Measurements from ENCODE around the gene SH3GLB2. TPM values are rescaled to one million over a fixed set of nuclear protein-coding genes. Genes with fewer than 3 reads are reported as not detected.
"Not testable (repeated sequence)": the region's sequence is repeated elsewhere in the genome, so short reads cannot be mapped to it uniquely, and the experiment has no call there.

Gene SH3GLB2
- total RNA-seq, 1 donor from 2014 or later, result 317 TPM

DNA sequence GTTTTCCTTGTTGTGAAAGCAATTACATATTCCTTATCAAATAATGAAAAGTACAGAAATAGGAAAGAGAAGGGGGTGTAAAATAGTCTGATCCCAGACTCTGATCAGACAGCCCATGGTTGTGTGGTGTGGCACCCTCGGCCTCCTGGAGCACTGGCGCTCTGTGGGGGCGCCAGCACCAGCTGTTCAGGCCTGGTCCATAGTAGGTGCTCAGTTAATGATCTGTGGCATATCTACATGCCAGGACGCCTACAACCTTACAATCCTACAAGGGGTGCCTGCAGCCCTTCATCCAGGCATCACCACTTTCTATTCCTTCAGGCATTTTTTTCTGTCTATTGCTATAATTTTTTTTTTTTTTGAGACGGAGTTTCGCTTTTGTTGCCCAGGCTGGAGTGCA is 24.9 kb upstream of the SH3GLB2 start:
- no peak for DNase-seq (ENCODE audit: low spot score)

DNA sequence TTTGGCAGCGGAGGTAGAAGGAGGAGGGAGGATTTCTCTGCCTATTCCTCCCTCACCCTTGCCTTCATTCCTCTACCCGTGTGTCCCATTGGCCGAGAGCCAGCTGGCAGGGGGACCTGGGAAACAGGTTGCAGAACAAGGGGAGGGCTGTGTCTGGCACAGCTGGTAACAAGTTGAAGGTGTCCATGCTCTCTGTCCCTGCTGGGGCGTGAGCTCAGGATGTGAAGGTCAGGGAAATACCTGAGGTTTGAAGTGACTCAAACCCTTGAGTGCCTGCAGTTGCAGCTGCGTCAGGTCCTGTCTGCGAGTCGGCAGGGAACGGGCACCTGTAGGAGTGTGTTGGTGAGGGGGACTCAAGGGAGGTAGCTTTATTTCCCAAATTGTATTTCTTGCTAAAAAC is 24.5 kb upstream of the SH3GLB2 start:
- peak; percentile 93 for DNase-seq (ENCODE audit: low spot score)

DNA sequence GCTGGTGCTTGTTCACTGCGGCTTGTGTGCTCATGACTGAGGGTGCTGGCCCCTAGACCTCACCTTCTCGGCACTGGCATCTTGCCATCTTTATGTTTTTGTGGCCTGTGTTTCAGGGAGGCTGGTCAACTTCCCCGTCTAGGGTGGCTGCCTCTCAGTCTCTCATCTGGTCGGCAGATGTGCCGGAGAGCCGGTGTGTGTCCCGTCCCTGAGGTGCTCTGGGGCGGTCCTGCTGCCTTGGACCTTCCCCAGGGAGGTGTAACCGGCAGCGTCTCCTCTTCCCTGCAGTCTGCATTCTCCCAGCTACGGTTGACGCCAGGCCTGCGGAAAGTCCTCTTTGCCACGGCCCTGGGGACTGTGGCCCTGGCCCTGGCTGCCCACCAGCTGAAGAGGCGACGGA is 13.9 kb upstream of the SH3GLB2 start:
- DNase-seq (ENCODE audit: low spot score), result no peak

DNA sequence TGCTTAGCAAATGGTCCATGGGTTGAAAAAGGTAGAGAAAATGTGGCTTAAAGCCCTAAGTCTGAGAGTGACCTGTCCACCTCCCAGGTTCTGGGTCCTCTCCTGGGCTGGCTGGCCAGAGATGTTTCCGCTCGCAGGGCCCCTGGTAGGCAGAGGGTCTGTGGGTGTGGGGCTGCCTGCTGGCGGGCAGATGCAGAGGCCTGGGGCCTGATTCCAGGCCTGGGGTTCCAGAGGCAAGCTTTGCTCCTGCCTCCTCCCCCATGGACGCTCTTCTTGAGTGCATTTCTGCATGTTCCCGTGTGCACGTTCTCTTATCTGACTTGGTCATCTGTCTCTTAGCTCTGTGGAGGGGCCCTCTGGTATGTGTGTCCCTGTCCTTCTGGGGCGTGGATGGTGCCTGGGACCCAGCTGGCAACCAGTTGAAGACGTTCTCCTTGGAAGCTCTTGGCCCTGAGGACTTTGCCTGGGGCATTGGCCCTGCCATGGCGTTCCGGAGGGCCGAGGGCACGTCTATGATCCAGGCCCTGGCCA is 12.0 kb upstream of the SH3GLB2 start:
- DNase-seq (ENCODE audit: low spot score), result no peak

DNA sequence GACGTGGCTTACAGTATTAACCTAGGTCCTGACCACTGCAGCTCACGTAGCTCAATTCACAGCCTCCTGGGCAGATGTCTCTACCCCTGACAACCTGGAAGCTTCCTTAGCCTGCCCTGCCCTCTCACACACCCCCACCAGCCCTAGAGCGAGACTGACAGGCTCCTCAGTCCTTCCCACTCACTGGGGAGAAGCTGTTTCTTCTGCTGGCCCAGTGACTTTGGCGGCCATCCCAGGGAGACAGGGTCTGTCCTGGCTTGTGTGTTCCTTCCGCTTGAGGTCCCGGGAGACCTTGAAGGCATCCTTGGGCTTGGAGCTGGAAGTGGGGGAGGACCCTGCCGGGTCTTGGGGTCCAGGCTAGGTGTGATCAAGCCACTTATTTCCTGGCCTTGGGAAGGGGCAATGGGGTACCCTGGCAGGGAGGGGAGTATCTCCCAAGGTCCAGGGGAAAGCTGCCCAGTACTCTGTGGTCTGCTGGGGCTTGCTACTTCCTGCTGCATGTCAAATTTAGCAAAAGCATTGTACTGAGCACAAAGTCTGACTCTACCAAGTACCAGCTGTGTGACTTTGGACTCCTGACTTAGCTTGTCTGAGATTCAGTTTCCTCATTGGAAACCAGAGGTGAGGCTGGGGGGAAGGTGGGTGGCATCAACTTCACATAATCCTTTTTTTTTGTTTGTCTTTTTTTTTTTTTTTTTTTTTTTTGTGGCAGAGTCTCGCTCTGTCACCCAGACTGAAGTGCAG is 10.2 kb upstream of the SH3GLB2 start:
- DNase-seq (ENCODE audit: low spot score), result no peak

DNA sequence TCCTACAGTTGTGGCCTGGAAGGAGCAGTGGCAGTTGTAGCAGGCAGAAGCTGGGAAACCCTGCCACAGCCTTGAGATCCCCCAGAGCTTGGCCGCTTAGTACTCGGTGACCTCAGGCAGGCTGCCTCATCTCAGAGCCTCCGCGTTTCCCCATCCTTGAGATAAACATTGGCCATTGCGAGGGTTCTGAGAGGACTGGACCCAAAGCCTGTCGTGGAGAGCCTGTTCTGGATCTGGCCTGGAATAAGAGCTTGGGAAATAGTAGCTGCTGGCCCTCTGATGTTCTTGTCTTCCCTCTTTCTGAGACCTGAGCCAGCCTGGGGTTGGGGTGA is 9.6 kb upstream of the SH3GLB2 start:
- DNase-seq (ENCODE audit: low spot score), result no peak

DNA sequence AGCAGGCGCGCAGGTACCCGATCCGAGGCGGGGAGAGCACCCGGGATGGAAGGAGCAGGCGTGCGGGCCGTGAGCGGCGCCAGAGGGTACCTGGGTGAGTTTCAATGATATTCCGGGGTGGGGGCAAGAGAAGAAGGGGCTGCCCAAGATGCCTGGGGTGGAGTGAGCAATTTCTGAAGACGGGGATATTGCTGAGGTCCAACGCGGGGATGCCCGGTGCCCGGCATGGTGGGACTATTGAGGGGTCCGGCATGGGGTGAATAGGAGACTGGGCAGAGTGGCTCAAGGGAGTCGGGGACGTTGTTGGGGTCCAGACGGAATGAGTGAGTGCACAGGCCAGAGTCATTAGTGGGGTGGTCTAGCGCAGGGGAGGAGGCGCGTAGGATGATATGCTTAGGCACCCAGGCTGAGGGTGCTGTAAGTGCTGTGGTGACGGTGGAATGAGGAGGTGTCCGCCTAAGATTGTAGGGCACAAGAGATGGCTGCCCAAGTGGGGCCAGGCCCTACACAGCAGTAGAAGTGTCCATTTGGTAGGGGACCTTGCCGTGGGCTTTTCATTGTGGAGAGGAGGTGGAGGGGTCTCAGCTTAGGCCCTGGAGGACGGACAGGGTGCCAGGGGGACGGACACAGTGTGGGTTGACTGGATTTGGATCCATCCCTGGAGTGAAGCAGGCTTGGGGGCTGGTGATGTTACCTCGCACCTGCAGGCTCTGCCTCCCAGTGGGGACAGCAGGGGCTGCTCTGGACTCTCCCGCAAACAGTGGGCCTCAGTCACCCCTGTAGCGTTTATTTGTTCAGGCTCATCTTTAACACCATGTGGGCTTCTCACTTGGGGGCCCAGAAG is 9.0 kb upstream of the SH3GLB2 start:
- DNase-seq (ENCODE audit: low spot score), result no peak

DNA sequence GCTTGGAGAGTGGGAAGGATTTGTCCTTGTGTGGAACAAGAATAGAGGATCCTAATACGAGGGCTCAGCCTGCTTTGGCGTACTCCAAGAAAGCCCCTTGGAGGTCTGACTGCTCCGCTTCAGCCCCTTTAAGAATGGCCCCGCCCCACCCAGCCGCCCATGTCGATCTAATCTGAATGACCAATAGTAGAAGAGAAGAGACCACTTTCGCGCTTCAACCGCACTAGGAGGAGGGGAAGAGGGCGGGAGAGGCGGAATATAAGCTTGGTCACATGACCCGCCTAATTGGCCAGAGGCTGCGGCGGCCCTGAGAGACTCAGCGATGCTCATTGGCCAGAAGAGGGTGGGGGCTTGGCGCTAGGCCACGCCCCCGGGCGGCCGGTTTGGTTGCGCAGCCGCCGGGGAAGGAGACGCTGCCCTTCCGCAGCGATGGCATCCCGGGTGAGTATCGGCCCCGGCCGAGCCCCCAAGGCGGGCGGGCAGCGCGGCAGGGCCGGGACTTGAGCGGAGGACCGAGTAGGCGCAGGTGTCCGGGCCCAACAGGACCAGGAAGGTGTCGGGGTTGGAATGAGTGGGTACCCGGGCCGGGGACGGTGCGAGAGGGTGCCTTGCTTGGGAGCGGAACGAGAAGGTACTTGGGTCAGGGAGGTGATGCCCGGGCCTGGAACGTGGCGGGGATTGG is 8.3 kb upstream of the SH3GLB2 start, which contains the start of gene MIGA2:
MIGA2 (plus strand) TSS at position 386 of the 682 bp plus-strand sequence. CDS start 3,969 bp downstream, outside the sequence.
- DNase-seq (ENCODE audit: low spot score), result peak; percentile 98

DNA sequence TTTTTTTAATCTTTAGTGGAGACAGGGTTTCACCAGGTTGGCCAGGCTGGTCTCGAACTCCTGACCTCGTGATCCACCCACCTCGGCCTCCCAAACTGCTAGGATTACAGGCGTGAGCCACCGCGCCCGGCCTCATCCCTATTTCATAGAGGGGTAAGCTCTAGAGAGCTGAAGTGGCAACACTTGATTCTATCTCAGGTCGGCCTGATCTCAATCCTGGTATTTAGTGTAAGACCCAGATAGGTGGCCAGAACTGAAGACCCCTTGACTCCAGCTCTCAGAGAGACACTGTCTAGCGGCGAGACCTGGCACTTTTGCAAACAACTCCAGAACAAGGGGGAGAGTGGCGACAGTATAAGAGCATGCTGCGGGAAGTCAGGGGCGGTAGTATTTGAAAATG is 7.7 kb upstream of the SH3GLB2 start:
- DNase-seq (ENCODE audit: low spot score), result not testable (repeated sequence)

DNA sequence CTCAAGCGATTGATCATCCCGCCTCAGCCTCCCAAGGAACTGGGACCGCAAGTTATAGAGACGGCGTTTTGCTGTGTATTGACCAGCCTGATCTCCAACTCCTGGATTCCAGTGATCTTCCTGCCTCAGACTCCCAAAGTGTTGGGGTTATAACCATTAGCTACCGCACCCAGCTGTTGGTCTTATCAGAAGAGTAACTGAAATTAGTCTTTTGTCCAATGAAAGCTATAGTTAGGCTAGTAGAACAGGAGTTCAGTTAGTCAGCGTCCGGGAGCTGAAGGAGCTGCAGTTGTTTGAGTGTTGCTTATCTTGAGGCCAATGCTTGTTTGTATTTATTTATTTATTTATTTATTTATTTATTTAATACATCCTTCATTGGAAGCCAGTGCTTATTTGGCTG is 5.1 kb upstream of the SH3GLB2 start:
- DNase-seq (ENCODE audit: low spot score), result no peak

DNA sequence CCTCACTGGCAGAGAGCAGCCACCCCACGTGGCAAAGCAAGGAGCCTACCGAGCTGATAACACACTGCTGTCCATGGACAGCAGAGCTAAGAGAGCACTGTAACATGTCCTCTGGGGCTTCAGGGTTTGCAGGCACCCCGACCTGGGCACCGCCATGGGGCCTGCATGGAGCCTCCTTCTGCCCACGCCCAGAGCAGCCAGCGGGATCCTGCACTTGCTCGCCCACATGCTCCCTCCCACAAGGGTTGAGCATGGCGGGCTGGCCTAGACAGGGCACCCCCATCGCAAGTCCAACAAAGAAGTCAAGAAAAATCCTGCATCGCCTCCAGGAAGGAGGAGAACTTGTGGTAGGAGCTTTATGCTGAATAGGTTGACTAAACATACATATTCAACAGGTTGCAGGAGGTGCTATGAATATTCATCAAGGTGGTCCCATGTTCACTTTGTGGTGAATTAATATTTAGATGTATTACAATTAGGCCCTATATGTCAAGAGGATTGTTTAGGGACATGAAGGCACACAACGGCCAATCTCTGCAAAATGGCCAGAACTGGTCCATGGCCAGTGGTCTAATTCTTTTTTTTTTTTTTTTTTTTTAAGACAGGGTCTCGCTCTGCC is 4.5 kb upstream of the SH3GLB2 start:
- DNase-seq (ENCODE audit: low spot score), result no peak

DNA sequence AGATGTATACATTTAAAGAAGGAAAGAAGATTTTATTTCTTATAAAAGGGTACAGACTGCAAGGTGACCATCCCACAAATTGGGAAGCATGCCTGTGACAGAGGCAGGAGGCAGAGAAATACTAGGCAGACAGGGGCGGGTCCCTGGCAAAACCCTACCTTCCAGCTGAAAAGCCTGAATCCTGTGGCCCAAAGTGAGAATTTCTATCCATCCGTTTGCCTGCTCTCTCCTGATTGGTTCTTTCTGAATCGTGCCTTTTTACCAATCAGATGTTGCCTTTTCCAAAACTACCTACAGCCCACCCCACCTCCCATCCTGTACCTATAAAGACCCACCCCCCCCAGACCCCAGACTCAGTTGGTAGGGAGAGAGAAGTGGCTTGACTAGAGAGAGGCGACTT is 3.4 kb upstream of the SH3GLB2 start:
- no peak for DNase-seq (ENCODE audit: low spot score)

DNA sequence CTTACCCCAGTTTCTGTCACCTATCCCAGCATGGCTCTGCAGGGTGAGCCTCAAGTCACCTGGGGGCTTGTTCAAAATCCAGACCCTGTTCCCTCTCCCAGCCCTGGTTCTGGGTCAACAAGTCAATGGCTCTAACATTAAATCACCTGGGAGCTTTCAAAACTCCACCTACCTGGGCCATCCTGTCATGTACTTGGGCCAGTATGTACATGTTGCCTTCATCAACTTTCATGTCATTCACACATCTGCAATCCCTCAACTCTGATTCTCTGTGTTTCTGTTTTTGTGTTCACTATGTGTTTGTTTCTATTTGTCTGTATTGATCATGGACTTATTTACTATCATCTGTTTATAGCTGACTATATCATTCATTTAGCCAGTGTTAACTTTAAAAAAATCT is 2.1 kb upstream of the SH3GLB2 start:
- no peak for DNase-seq (ENCODE audit: low spot score)

DNA sequence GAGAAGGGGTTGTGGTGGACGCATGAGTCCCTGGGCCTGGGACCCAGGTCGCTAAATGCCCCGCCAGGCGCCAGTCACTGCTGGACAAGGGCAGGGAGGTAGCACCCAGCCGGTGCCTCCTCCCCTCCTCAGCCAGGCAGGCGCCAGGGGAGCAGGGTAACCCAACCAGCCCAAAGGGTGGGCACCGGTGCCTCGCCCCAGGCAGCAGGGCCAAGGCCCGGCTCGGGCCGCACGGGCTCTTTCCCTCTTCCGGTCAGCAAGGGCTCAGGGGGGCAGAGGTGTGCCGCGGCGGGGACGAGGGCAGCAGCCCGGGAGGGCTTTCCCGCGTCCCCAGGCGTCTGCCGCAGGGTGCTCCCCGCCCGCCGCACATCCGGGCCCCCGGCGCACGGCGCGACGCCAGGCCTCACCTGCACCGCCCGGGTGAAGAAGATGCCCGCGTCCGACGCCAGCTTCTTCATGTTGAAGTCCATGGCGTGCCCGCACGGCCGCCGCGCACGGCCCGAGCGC is 393 bp downstream of the SH3GLB2 start:
- DNase-seq (ENCODE audit: low spot score), result no peak

DNA sequence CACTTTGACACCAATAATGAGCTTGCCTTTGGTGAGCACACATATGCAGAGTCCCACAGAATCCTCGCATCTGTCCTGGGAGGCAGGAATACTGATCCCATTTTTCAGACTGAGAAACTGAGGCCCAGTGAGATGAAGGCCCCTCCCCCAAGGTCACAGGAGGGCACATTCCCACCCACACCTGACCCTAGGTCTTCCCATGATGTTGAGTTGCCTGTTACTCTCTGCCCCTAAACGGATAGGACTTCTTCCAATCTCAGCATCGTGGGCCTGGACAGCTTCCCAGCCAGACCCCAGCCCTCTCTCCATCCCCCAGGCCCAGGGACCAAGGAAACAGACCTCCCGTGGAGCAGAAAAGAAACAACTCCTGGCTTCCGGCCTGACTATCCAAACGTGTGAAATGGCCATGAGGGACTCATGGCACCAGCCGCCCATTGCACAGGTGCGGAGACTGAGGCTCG is 877 bp downstream of the SH3GLB2 start:
- no peak for DNase-seq (ENCODE audit: low spot score)

DNA sequence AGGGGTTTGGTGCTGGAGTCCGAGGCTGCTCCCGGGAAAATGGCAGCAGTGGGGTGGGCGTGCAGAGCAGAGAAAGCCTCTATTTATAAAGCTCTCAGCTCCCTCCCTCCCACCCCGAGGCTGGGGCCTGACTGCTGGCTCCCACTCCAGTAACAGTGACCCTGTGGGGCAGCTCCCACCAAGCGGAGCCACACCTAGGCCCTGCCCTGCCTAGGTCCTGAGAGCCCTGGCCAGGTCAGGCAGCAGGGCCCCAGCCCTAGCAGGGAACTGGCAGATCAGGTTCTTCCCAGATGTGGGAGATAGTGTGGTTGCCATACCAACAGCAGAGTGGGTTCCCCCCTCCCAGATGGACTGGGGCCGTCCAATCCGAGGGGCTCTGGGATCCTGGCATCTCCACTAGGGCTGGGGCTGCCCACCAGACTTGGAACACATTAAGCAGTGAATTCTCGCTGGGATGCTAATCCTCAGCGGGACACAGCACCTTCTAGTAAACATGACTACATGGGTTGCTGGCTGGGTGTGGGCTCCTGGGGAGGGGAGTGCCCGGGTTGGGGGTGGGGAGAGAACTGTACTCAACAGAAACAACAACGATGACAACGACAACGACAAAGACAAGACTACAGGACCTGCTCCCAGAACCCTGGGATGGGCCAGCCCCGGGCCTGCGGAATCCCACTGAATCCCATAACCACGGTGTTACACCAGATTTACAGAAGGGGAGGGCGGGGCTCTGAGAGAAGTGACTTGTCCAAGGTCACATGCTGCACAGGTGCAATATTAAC is 1.5 kb downstream of the SH3GLB2 start:
- DNase-seq (ENCODE audit: low spot score), result peak; percentile 83

DNA sequence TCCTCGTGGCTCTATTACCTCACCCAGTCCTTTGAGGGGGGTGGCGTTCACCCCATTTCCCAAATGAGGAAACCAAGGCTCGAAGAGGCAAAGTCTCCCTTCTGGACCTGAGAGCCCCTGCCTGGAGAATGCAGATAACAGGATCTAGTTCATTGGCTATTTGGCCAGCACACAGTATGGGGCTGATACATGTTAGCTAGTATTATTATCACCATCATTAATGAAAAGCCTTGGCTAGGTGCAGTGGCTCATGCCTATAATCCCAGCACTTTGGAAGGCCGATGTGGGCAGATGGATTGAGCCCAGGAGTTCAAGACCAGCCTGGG is 4.3 kb downstream of the SH3GLB2 start:
- no peak for DNase-seq (ENCODE audit: low spot score)

DNA sequence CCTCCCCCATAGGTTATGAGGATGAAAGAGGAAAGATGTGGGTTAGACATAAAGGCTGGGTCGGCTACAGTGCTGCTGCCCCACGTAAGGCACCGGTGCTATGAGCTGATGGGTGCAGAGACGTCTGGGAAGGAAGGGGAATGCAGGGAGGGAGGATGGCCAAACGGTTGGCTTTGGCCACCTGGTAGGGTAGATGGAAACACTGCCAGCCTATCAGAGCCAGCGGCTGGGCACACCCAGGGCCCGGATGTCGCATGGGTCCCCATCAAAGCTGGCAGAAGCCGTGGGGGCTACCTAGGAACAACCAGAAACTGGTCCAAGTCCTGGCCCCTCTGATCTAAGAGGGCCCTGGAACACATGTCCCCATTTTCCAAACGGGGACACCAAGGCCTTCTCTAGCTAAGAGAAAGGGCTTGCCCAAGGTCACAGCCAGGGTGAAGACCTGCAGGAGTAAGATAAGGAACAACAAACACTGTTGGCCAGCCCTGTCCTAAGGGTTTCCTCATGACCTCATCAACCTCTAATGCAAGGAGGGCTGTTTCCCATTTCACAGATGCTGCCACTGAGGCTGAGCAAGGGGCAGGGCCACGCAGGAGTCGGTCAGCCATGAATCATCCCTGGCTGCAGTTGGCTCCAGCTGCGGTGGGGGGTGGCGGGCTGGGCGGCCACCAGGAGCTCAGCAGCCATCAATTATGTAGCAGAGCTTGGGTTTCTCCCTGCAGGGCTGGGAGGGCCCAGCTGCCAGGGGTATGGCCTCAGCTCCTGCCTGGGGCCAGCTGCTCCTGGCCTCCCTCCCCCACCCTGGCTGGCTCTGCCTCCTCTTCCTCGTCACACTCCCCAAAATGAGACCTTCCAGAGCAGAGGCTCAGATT is 4.9 kb downstream of the SH3GLB2 start:
- no peak for DNase-seq (ENCODE audit: low spot score)

DNA sequence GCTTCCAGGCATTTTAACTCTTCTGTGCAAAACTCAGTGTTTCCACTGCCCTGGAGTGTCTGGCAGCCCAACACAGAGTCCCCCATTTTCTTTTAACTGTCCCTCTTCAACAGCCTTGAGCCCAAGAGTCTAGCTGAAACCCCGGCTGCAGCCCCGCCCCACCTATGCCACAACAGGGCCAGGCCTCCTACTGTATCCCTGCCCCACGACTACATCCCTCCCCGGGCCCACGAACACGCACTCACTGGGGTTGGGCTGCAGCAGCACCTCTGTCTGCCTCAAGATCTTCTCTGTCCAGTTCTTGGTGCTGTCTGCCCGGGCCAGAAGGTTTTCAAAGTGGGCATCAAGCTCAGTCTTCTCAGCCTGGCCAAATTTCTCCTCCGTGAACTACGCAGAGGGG is 6.1 kb downstream of the SH3GLB2 start:
- DNase-seq (ENCODE audit: low spot score), result no peak

DNA sequence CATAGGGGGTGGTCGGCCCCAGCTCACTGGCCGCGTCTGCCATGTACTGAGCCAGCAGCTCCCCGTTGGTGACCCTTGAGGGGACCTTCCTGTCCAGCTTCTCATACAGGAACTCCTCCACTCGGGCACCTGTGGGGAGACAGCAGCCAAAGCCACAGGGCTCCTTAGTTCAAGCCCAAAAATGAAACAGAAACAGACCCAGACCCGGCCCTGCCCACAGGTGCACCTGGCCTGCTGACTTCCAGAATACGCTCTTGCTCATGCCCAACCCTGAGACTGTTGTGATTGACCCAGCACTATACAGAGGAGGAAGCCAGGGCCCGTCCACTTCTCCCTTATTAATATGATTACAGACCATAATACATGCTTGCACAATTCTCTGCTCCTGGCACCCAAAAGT is 7.0 kb downstream of the SH3GLB2 start:
- DNase-seq (ENCODE audit: low spot score), result no peak
